ENCODE measurements around the gene GATA5. TPM values are rescaled to one million over a fixed set of nuclear protein-coding genes. Genes with fewer than 3 reads are reported as not detected.
"Not testable (repeated sequence)": the region's sequence is repeated elsewhere in the genome, so short reads cannot be mapped to it uniquely, and the experiment has no call there.

Gene GATA5
- total and polyA plus RNA-seq, 9 donors, result 0.08 to 5.5 (median 0.92) TPM; not detected in 2

DNA sequence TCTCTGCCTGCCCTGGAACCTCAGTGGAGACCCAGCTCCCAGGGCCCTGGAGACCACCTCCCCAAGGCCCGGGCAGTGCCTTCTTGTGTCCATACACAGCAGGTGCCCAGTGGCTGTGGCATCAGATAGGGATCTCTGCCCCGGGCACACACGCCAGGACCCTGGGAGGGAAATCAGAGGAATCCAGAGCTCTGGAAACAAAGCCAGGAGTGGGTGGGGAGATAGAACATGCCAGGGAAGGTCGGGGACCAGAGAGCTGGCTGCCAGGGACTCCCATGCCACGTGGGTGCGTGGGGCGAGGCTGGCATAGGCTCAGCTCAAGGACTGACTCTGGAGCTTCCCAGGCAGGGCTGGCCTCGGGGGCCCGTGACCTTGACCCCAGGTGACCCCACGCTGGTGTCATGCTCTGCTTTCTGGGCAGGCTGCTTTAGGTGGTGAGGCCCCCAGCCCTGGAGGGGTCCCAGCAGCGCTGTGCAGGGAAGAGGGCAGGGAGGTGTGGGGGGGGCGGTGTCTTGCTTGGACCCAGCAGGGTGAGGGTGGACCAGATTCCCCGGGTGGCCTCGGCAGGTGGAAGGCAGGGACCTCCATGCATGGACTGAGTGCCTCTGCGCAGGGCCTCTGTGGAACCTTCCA, 17.6 kb upstream of the GATA5 start:
- intact Hi-C loops (cut with DNase I), result loop anchor here in 1 of 4 donors (10.0 kb wide), 1 partner anchor 291 kb away; no protein-coding TSS in a partner anchor
- Histone ChIP-seq H3K4me1 (ENCODE audit: insufficient read depth) (no peaks in the 10 kb centered on the region), H3K9me3 (no peaks in the 10 kb centered on the region), H3K27me3 (no peaks in the 10 kb centered on the region), H3K4me3 (no peak overlapping the region), H3K27ac (no peak overlapping the region), H3K36me3 (no peaks in the 10 kb centered on the region)
- DNase-seq, result no peak
- TF ChIP-seq EP300 (IDR thresholded peaks at IDR 0.05), result no peak
- no peak for TF ChIP-seq POLR2A (IDR thresholded peaks at IDR 0.05)
- TF ChIP-seq, protein P1, sequence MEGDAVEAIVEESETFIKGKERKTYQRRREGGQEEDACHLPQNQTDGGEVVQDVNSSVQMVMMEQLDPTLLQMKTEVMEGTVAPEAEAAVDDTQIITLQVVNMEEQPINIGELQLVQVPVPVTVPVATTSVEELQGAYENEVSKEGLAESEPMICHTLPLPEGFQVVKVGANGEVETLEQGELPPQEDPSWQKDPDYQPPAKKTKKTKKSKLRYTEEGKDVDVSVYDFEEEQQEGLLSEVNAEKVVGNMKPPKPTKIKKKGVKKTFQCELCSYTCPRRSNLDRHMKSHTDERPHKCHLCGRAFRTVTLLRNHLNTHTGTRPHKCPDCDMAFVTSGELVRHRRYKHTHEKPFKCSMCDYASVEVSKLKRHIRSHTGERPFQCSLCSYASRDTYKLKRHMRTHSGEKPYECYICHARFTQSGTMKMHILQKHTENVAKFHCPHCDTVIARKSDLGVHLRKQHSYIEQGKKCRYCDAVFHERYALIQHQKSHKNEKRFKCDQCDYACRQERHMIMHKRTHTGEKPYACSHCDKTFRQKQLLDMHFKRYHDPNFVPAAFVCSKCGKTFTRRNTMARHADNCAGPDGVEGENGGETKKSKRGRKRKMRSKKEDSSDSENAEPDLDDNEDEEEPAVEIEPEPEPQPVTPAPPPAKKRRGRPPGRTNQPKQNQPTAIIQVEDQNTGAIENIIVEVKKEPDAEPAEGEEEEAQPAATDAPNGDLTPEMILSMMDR (IDR thresholded peaks at IDR 0.05), result no peak
- WGBS, 3 donors, result 76 to 82% (median 79%) methylated on average over 15 of the region's 15 CpGs

DNA sequence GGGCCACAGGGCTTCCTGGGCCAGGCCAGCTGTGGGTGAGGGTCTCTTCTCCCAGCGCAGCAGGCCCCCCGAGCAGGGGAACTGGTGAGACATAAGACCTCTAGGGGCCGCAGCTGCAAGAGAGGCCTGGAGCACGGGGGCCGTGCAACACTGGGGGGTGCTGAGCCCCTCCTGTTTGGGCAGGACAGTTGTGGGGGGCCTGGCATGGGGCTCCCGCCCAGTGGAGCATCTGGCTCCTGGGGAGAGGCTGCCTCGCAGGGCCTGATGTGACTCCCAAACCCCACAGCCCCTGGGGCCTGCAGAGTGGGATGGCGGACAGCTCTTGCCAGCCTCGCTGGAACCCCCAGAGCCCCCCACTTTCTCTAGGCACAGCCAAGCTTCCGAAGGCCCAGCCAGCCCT, 16.9 kb upstream of the GATA5 start:
- no peaks in the 10 kb centered on the region for H3K27me3 ChIP-seq
- 86 to 90% (median 86%) methylated on average over 10 of the region's 10 CpGs for WGBS, 3 donors
- H3K36me3 ChIP-seq, result no peaks in the 10 kb centered on the region
- TF ChIP-seq POLR2A (IDR thresholded peaks at IDR 0.05), result no peak
- TF ChIP-seq, protein P1 (IDR thresholded peaks at IDR 0.05), result no peak
- TF ChIP-seq EP300 (IDR thresholded peaks at IDR 0.05), result no peak
- no peak overlapping the region for H3K4me3 ChIP-seq
- no peaks in the 10 kb centered on the region for H3K4me1 ChIP-seq (ENCODE audit: insufficient read depth)
- DNase-seq, result no peak
- no peak overlapping the region for H3K27ac ChIP-seq
- no peaks in the 10 kb centered on the region for H3K9me3 ChIP-seq
- intact Hi-C loops (cut with DNase I), result loop anchor here in 1 of 4 donors (10.0 kb wide), 1 partner anchor 292 kb away; no protein-coding TSS in a partner anchor

DNA sequence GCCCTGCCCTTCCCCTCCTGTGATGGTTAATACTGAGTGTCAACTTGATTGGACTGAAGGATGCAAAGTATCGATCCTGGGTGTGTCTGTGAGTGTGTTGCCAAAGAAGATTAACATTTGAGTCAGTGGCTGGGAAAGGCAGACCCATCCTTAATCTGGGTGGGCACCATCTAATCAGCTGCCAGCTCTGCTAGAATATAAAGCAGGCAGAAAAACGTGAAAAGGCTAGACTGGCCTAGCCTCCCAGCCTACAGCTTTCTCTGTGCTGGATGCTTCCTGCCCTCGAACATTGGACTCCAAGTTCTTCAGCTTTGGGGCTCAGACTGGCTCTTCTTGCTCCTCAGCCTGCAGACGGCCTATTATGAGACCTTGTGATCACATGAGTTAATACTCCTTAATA, 15.0 kb upstream of the GATA5 start:
- H3K4me1 ChIP-seq (ENCODE audit: insufficient read depth); H3K27me3 ChIP-seq; DNase-seq; H3K36me3 ChIP-seq; H3K9me3 ChIP-seq; H3K27ac ChIP-seq; H3K4me3 ChIP-seq: not testable (repeated sequence)
- intact Hi-C loops (cut with DNase I), result loop anchor here in 1 of 4 donors (10.0 kb wide), 1 partner anchor 294 kb away; no protein-coding TSS in a partner anchor
- WGBS, 3 donors, result 74 to 81% (median 77%) methylated on average over 4 of the region's 4 CpGs

DNA sequence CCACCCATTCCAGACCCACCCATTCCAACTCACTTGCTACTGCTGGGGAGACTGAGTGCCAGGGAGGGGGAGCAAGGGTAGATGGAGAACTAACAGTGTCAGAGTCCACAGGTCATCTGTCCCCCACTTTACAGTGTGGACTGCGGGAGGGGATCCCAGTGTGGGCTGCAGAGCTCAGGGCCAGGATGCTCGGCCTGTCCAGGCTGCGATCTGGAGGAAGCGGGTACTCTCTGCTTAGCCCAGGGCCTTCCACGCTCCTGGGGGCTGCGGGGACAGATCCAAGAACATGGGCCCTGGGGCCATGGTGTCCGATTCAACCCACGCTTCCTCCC, 14.1 kb upstream of the GATA5 start:
- Histone ChIP-seq H3K27ac (no peak overlapping the region), H3K9me3 (no peaks in the 10 kb centered on the region), H3K4me1 (ENCODE audit: insufficient read depth) (peaks cover 7% of the 10 kb centered on the region), H3K36me3 (no peaks in the 10 kb centered on the region), H3K27me3 (no peaks in the 10 kb centered on the region), H3K4me3 (no peak overlapping the region)
- no peak for DNase-seq
- 81 to 87% (median 82%) methylated on average over 8 of the region's 8 CpGs for whole genome bisulfite sequencing, 3 donors
- intact Hi-C loops (cut with DNase I), result loop anchor here in 1 of 4 donors (10.0 kb wide), 1 partner anchor 295 kb away; no protein-coding TSS in a partner anchor
- TF ChIP-seq EP300 (IDR thresholded peaks at IDR 0.05) (no peak), POLR2A (IDR thresholded peaks at IDR 0.05) (no peak)
- TF ChIP-seq, protein P1 (IDR thresholded peaks at IDR 0.05), result no peak

DNA sequence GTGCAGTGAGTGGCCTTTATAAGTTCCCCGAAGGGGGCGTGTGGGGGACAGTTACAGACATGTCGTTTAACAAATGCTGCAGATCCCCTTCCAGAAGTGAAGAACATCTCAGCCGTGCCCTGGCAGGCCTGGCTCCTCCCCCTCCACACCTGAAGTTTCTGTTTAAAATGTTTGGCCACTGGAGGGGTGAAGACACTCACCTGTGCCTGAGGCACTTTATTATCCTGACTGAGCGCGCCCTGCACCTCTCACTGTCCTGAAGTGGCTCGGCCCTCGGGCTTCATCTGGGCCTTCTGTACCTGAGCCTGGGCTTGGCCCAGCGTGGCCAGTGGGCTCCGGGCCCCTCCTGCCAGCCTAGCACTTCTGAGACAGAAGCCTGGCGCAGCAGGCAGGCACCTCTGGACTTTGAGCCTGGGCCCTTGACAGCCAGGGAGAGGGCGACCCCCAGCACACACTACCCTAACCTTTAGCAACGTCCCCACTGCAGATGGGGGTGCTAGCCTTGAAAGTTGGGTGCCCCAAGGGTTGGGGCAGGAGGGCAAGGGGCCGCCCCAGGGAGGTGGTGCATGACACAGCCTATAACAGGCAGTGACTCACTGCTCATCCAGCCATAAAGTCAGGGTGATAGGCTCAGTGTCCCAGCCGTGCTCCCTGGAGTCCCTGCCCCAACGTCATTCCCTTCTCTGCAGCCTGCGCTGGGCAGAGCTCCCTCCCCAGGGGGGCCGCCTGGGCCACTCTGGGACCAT, 13.6 kb upstream of the GATA5 start:
- Histone ChIP-seq H3K9me3 (no peaks in the 10 kb centered on the region), H3K4me1 (ENCODE audit: insufficient read depth) (peaks cover 7% of the 10 kb centered on the region), H3K4me3 (no peak overlapping the region), H3K36me3 (no peaks in the 10 kb centered on the region), H3K27ac (no peak overlapping the region), H3K27me3 (no peaks in the 10 kb centered on the region)
- intact Hi-C loops (cut with DNase I), result no loop called here
- no peak for DNase-seq
- TF ChIP-seq EP300 (IDR thresholded peaks at IDR 0.05) (no peak), POLR2A (IDR thresholded peaks at IDR 0.05) (no peak)
- TF ChIP-seq, protein P1 (IDR thresholded peaks at IDR 0.05), result no peak
- WGBS, 3 donors, result 78 to 90% (median 83%) methylated on average over 18 of the region's 18 CpGs

All from ovary (tissue), 9 donors.